NCI-H82 (cell line): ENCODE data around the gene HOXB3.
"Not testable (repeated sequence)": the region's sequence is repeated elsewhere in the genome, so short reads cannot be mapped to it uniquely, and the experiment has no call there.

Experiments
- DNase-seq: peaks from one replicate; lab custom pipeline; 2025; lab: John Stamatoyannopoulos, UW

Gene HOXB3

GRCh38 chr17:48545022-48545375, 45.0 kb downstream of the HOXB3 start, which contains the start of gene HOXB2:
TSS of gene HOXB2 (minus strand) at chr17:48545109. CDS start at chr17:48544911, 198 bp downstream.
- no peak for DNase-seq

DNA sequence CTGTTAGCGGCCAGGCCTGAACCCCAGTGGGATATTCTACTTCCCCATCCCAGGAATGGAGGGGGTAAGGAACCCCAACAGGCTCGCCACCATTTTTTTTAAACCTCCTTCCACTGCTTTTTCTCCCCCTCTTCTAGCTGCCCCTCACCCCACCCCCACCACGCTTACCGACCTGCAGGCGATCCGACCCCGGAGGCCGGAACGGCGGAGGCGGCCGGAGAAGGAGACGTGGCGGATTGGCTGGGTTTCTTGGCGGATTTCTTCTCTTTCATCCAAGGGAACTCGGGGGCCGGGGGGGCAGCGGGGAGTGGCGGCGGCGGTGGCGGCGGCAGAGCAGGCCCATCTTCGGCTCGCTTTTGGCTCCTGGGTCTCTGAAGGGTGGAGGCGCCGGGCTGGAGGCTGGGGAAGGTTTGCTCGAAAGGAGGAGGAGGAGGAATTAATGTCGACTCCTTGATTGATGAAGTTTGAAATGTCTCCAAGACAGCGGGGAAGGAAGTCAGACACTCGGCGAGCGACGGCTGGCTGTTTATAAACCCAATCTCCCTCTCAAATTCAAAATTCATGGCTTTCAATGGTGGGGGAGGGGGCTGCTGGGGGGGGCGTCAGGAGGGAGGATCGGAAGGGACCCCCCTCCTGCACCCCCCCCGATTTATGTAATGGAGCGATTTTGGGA, 45.6 kb downstream of the HOXB3 start:
- DNase-seq, result peak; percentile 17

GRCh38 chr17:48543854-48544348, 46.1 kb downstream of the HOXB3 start:
- DNase-seq, result no peak

- DNase-seq, result no peak
Observed at GRCh38 chr17:48543107-48543853, 46.8 kb downstream of the HOXB3 start.

- no peak for DNase-seq
Observed at GRCh38 chr17:48542698-48543106, 47.3 kb downstream of the HOXB3 start.

- no peak for DNase-seq
Observed at GRCh38 chr17:48542114-48542656, 47.9 kb downstream of the HOXB3 start.

DNA sequence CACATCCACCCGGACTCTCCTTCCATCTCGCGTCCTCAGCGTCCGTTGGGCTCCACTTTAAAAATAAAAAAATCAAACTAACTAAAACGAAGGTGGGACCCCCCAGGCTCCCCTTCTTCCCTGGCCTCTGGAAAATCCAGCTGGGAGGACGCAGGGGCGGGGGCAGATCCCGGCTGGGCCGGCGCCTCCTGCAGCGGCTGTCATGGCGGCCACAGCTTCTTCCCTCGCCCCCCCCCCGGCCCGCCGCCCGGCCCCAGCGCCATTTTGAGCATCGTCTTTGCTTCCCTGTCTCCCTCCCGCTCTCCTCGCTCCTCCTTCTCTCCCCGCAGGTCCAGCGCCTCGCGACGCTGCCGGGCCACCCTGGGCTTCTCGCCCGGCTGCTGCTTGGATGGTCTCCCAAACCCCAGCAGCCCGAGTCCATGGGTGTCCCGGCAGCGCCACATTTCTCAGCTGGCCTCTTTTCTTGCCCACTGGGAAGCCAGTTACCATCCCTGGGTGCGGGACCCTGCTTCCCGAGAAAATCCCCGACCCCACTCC, 48.4 kb downstream of the HOXB3 start:
- DNase-seq, result no peak

GRCh38 chr17:48541036-48541576, 48.9 kb downstream of the HOXB3 start:
- DNase-seq, result no peak

DNA sequence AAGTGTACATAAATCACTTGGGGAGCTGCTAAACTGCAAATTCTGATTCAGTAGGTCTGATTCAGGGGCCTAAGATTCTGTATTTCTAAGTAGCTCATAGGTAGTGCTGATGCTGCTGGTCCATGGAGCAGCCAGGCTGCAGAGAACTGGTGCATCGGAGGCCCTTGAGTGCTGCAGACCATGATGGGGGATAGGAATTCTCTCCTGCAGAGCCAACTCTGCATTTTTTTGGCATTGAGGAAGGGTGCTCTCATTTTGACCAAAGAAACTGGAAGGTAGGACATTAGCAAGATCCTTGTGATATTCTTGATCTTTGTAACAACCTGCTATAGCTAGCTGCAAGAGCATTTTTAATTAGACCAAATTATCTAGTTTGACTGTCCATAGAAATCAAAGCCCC, 49.8 kb downstream of the HOXB3 start:
- no peak for DNase-seq

- no peak for DNase-seq
Observed at GRCh38 chr17:48539177-48539576, 50.9 kb downstream of the HOXB3 start.

DNA sequence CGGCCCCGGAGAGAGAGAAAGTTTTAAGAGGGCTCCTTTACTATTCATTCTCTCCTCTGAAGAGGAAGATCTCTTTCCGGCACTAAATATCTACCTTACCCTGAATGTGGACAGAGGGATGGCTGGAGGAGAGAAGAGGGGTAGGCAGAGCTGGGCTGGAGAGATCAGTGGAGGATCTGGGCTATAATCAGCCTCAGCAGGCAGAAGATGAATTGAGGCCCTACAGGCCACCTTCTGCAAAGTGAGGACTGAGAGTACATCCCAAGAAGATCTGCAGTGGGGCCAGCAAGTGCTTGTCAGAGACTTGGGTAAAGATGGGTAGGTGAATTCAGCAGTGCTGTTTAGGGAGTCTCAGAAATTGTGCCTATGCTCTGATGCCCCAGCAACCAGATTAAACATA, 52.7 kb downstream of the HOXB3 start:
- no peak for DNase-seq

GRCh38 chr17:48535793-48536559, 54.1 kb downstream of the HOXB3 start:
- not testable (repeated sequence) for DNase-seq

DNA sequence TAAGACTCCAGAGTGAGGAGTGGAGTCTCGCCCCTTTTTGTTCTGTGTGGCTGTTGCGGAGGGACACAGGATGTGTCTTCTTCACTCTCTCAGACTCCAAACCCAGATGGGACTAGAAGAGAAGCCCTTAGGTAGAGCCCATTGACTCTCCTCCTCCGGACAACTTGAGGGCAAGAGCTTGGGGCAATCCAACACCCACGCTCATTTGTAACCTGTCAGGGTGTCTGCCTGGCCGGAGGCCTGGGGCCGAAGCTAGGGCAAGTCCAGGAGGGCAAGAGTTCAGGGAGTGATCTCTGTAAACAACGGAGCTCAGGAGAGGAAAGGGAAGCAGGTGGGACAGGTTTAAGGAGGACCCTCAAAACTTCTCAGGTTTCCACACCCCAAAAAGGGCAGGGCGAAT, 57.8 kb downstream of the HOXB3 start:
- no peak for DNase-seq

- no peak for DNase-seq
Observed at GRCh38 chr17:48530887-48531272, 59.2 kb downstream of the HOXB3 start, which contains the start of gene HOXB1. TSS of gene HOXB1 (minus strand) at chr17:48531011. CDS start at chr17:48530904, 107 bp downstream.

GRCh38 chr17:48530208-48530886, 59.7 kb downstream of the HOXB3 start:
- DNase-seq, result no peak

DNA sequence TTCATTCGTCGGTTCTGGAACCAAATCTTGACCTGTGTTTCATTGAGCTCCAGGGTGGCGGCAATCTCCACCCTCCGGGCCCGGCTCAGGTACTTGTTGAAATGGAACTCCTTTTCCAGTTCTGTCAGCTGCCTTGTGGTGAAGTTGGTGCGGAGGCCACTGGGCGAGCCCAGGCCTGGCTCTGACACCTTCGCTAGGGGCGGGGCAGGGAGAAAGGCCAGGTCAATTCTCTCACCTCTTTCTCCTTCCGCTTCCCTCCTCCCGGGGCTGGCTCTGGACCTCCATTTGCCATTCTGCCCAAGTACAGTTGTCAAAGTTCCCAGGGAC, 60.4 kb downstream of the HOXB3 start:
- DNase-seq, result no peak

DNA sequence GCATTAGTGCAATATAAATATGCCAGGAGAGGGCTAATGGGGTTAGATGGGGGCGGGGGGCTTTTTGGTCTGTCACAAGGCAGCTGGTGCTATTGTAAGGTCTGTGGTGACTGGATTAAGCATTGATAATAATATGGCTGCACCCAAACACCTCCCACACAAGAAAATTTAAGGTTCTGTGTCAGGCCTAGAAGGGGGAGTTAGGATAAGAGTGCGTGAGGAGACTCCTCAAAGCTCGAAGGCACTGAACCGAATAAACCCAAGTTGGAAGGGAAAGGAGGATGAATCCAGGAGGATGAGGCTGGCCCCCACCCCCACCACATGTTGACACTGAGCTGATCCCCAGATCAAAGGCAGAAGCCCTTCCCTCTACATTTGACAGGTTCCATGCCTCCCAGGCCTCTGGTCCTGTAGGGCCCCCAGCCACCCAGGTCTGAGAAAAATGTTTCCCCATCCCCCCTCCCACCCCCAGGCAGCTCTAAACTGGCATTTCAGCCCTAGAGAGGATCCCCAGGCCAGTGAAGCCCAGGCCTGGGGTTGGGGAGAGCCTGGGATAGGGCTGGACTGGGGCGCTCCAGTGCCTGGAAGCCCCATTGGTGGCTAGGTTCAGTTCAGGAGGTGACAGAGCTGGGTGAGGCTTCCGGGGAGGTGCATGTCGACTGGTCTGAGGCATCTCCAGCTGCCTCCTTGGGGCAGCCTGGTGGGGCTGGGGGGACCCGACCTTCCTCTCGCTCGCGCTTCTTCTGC, 60.9 kb downstream of the HOXB3 start:
- DNase-seq, result no peak

DNA sequence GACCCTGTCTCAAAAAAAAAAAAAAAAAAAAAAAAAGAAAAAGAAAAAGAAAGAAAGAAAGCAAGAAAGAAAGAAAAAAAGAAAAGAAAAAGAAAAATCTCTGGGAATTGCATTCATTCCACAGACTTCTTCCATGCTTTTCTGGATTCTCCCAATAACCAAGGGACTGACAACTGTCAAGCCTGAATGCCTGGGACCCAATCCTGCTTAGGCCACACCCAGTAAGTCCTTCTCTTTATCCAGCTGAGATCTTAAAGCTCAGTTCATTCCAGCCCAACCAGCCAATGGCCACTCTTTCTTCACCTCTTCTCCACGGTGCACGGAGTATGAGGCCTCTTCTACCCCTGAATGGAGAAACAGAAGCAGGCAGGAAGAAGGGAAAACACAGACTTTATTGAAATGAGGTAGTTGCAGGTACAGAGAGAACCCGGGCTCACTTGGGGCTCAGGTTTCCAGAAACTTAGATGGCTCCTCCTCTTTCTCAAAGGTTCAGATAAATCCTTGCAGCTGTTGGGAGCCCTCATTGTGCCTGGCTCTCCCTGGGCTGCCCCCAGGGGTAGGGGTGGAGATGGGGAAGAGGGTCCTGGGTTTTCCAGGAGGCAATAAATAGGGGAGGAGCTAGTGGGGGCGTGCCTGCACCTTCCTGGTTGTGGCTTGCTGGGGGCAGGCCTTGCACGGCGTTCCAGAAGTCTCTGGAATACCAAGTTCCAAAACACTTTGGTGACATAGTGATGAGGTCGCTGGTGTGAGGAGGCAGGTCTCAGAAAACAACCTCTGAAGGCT, 61.7 kb downstream of the HOXB3 start:
- no peak for DNase-seq

- DNase-seq, result no peak
Observed at GRCh38 chr17:48527547-48527932, 62.5 kb downstream of the HOXB3 start.
